ENCODE results near the gene RHBDD1.
A peak's percentile ranks its signal among the peaks of the same experiment; 100 is the strongest.

- peak; percentile 51 for TF ChIP-seq CTCF (IDR thresholded peaks at IDR 0.05; ENCODE audit: insufficient read depth, low read depth, low read length)
- TF ChIP-seq EZH2 (IDR thresholded peaks at IDR 0.05; ENCODE audit: insufficient read depth, low read length), result no peak
Measured at GRCh38 chr2:226813148-226813701, 22.6 kb upstream of the RHBDD1 start.
